GM19099 (cell line): Measurements from ENCODE around the gene IDH3B.

Experiments used
- POLR2A ChIP-seq: IDR thresholded peaks from 3 replicates; pipeline ENCODE4 v1.6.1; 2011; ENCODE audit warnings: low read depth; ENCODE audit not compliant: insufficient read length; ENCODE audit errors: extremely low read depth

The IDH3B gene

GRCh38 chr20:2612073-2612472, 51.9 kb downstream of the IDH3B start:
- no peak for TF ChIP-seq POLR2A

- no peak for TF ChIP-seq POLR2A
Observed at GRCh38 chr20:2610941-2611720, 52.9 kb downstream of the IDH3B start.

- TF ChIP-seq POLR2A: no peak
Observed at GRCh38 chr20:2610326-2610725, 53.7 kb downstream of the IDH3B start.
